Neutrophil (primary cell): ENCODE results near the gene POLL.
"Not testable (repeated sequence)": the region's sequence is repeated elsewhere in the genome, so short reads cannot be mapped to it uniquely, and the experiment has no call there.

Experiments used
- H3K27ac ChIP-seq: fragments of 200-600 bp; sonication (generic); 2 replicates; pipeline ENCODE4 v1.5.1; 2016; ENCODE audit warnings: mild to moderate bottlenecking, moderate library complexity
- H3K27me3 ChIP-seq: fragments of 200-600 bp; sonication (generic); 2 replicates; pipeline ENCODE4 v1.6.0; 2016; ENCODE audit warnings: mild to moderate bottlenecking
- H3K36me3 ChIP-seq: fragments of 200-600 bp; sonication (generic); 2 replicates; pipeline ENCODE4 v1.5.1; 2017
- H3K4me1 ChIP-seq, 2 experiments: fragments of 200-600 bp in 1 of 2; sonication (generic) in 1 of 2; 1 replicate in 1 of 2; 2 replicates in 1 of 2; pipeline versions ENCODE4 v1.5.1 to v1.6.1; 2013 to 2016; ENCODE audit warnings: low read depth in 1 of 2, low read length in 1 of 2, mild to moderate bottlenecking in 1 of 2, moderate library complexity in 1 of 2; ENCODE audit not compliant: control insufficient read depth in 1 of 2, insufficient read depth in 1 of 2
- H3K4me3 ChIP-seq, 2 experiments: fragments of 200-600 bp in 1 of 2; sonication (generic) in 1 of 2; 1 replicate in 1 of 2; 2 replicates in 1 of 2; pipeline ENCODE4 v1.5.1; 2013 to 2016; ENCODE audit warnings: low read depth in 1 of 2, low read length in 1 of 2, mild to moderate bottlenecking in 1 of 2, moderate library complexity in 1 of 2
- H3K9me3 ChIP-seq: fragments of 200-600 bp; sonication (generic); 2 replicates; pipeline ENCODE4 v1.5.1; 2016
- CTCF ChIP-seq: fragments of 200-600 bp; sonication (generic); IDR thresholded peaks from 2 replicates; pipeline ENCODE4 v1.5.1; 2016; ENCODE audit warnings: antibody characterized with exemption

Gene POLL

DNA sequence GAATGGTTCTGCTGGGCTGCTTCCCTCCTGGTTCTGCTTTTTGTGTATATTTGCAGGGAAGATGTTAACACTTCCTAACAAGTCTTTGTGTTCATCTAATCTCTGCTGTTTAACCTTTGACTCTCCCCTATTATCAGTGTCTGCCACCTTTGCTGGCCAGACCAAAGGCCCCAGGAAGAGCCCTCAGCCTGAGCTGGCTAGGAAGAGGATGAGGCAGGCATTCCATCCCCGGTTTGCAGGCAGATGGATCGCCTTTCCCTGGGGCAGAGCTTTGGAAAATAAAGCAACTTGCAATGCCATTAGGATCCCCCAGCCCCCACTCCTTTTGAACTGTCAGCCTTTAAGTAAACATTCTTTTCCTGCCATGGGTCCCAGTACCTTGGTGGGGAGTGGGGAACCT is 19.1 kb upstream of the POLL start:
- Histone ChIP-seq H3K4me1 (no peaks in the 10 kb centered on the region), H3K27me3 (no peaks in the 10 kb centered on the region), H3K9me3 (no peaks in the 10 kb centered on the region), H3K4me3 (no peak overlapping the region), H3K36me3 (peaks cover 76% of the 10 kb centered on the region), H3K27ac (no peak overlapping the region)
- no peak for TF ChIP-seq CTCF

DNA sequence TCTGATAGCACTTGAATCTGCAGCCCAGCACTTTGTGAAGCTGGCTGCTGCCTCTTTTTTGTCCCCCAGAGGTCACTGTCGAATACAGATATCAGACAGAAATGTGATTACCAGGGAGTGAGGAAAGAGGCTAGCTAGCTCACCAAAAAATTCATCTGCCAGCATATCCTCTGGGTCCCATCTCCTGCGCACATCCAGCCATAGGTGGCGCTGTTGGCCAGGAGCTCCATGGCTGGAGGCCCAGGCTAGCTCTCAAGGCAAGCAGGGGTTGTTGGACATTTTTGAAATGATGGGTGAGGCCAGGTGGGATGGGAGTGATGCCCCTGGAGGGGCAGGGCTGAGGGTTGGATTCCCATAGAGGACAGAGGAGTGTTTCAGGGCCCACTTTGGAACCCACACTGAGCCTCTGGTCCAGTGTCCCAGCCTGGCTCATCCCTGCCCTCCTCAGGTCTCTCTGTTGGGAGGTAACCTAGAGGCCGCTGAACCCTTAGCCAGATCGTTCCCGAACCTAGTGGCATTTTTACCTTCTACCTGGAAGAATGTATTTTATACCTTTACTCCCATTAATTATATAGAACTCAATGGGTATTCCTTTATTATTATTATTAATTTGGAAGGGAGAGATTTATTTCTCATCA is 14.8 kb upstream of the POLL start:
- TF ChIP-seq CTCF: peak; percentile 20

GRCh38 chr10:101601541-101601940 is 13.5 kb upstream of the POLL start:
- no peaks in the 10 kb centered on the region for H3K27me3 ChIP-seq
- no peaks in the 10 kb centered on the region for H3K9me3 ChIP-seq
- H3K4me1 ChIP-seq: no peaks in the 10 kb centered on the region
- TF ChIP-seq CTCF: no peak
- H3K27ac ChIP-seq: no peak overlapping the region
- peaks cover 20% of the 10 kb centered on the region for H3K36me3 ChIP-seq
- no peak overlapping the region for H3K4me3 ChIP-seq

More for the DNA sequence above, 14.8 kb upstream of the POLL start:
- Histone ChIP-seq H3K36me3 (peaks cover 33% of the 10 kb centered on the region), H3K4me1 (no peaks in the 10 kb centered on the region), H3K9me3 (no peaks in the 10 kb centered on the region), H3K27me3 (no peaks in the 10 kb centered on the region), H3K4me3 (no peak overlapping the region), H3K27ac (no peak overlapping the region)

DNA sequence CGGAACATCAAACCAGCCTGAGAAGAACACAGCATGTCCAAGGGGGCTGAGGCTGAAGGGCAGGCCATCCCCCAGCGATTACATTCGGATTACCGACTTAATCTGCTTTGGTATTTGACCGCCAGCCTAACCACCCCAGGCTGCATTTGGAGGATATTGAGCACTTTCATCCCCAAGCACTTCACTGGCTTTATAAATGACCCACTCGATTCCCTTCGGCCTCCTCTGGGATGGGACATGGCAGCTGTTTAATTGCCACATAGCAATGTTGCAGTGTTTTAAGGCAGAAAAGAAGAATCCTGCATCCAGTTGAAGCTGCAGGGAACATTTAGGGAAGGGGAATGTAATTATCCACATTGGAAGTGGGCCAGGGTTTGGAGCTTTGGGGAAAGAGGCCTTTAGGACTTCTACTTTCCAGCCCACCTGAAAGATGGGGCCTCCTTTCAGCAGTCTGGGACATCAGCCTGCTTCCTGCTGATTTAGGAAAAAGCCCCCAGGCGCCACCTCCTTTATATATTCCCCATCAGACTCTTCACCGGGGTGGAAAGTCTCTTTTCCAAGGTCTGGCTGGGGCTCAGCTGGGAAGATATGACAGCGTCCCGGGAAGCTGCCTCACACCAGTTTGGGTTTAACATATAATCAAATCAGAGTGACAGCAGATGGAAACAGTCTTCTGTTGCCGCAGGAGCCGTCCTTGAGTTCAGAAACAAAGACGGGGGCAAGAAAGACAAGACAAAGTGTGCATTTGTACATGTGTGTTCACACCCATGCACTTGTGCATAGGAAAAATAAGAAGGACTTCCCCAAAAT is 9.2 kb upstream of the POLL start:
- Histone ChIP-seq H3K27me3 (no peaks in the 10 kb centered on the region), H3K4me1 (peaks cover 5 to 6% of the 10 kb centered on the region in 2 experiments), H3K4me3 (no peak overlapping the region), H3K36me3 (no peaks in the 10 kb centered on the region), H3K27ac (no peak overlapping the region), H3K9me3 (no peaks in the 10 kb centered on the region)
- no peak for TF ChIP-seq CTCF

GRCh38 chr10:101595591-101596433 is 7.8 kb upstream of the POLL start:
- Histone ChIP-seq H3K27ac (no peak overlapping the region), H3K4me3 (no peak overlapping the region), H3K9me3 (no peaks in the 10 kb centered on the region), H3K4me1 (peaks cover 5 to 6% of the 10 kb centered on the region in 2 experiments), H3K36me3 (no peaks in the 10 kb centered on the region), H3K27me3 (no peaks in the 10 kb centered on the region)
- TF ChIP-seq CTCF: no peak

DNA sequence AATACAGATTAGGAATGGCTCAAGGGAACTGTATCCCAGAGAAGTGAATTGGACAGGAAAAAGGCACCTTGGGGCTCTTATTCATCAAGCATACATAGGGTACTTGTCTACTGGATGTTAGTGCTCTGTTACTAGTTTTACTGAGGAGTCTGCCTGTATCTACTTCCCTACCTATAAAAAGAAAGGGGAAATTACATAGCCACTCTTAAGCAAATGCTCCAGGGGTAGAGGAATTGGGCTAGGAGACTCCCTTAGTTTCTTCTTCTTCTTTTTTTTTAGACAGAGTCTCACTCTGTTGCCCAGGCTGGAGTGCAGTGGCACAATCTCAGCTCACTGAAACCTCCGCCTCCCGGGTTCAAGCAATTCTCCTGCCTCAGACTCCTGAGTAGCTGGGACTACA is 5.3 kb upstream of the POLL start:
- H3K27ac ChIP-seq, H3K4me3 ChIP-seq, H3K9me3 ChIP-seq, H3K27me3 ChIP-seq, H3K36me3 ChIP-seq: not testable (repeated sequence)
- peaks cover 12 to 13% of the 10 kb centered on the region in 2 experiments for H3K4me1 ChIP-seq
